ENCODE measurements around the gene GSE1.
A peak's percentile ranks its signal among the peaks of the same experiment; 100 is the strongest.

Gene GSE1

DNA sequence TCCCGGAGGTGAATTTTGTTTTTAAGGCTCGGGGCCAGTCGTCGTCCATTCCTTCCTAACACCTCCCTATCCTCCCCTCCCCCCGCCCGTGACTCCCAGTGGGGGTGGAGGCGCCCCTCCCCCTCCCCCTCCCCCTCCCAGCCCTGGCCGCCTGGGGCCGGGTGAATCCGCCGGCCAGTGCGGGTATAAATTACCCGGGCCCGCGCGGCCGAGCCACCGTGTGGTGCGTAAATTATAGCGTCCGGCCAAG, 2.0 kb upstream of the GSE1 start:
- DNase-seq (ENCODE audit: low spot score) (no peak), ATAC-seq (ENCODE audit: low read depth) (no peak)
- H3K9me3 ChIP-seq (ENCODE audit: severe bottlenecking), result no peaks in the 10 kb centered on the region
- H3K27ac ChIP-seq (ENCODE audit: poor library complexity, severe bottlenecking), result peak overlapping the region; percentile 91
- peak overlapping the region; percentile 48 for H3K4me3 ChIP-seq (ENCODE audit: severe bottlenecking)
- no peaks in the 10 kb centered on the region for H3K27me3 ChIP-seq (ENCODE audit: insufficient read depth, poor library complexity, severe bottlenecking)
- no peaks in the 10 kb centered on the region for H3K36me3 ChIP-seq (ENCODE audit: low read depth)
- TF ChIP-seq, protein P1, sequence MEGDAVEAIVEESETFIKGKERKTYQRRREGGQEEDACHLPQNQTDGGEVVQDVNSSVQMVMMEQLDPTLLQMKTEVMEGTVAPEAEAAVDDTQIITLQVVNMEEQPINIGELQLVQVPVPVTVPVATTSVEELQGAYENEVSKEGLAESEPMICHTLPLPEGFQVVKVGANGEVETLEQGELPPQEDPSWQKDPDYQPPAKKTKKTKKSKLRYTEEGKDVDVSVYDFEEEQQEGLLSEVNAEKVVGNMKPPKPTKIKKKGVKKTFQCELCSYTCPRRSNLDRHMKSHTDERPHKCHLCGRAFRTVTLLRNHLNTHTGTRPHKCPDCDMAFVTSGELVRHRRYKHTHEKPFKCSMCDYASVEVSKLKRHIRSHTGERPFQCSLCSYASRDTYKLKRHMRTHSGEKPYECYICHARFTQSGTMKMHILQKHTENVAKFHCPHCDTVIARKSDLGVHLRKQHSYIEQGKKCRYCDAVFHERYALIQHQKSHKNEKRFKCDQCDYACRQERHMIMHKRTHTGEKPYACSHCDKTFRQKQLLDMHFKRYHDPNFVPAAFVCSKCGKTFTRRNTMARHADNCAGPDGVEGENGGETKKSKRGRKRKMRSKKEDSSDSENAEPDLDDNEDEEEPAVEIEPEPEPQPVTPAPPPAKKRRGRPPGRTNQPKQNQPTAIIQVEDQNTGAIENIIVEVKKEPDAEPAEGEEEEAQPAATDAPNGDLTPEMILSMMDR (IDR thresholded peaks at IDR 0.05; ENCODE audit: poor library complexity, severe bottlenecking), result no peak
- H3K4me1 ChIP-seq (ENCODE audit: insufficient read depth, poor library complexity, severe bottlenecking), result peaks cover 13% of the 10 kb centered on the region

DNA sequence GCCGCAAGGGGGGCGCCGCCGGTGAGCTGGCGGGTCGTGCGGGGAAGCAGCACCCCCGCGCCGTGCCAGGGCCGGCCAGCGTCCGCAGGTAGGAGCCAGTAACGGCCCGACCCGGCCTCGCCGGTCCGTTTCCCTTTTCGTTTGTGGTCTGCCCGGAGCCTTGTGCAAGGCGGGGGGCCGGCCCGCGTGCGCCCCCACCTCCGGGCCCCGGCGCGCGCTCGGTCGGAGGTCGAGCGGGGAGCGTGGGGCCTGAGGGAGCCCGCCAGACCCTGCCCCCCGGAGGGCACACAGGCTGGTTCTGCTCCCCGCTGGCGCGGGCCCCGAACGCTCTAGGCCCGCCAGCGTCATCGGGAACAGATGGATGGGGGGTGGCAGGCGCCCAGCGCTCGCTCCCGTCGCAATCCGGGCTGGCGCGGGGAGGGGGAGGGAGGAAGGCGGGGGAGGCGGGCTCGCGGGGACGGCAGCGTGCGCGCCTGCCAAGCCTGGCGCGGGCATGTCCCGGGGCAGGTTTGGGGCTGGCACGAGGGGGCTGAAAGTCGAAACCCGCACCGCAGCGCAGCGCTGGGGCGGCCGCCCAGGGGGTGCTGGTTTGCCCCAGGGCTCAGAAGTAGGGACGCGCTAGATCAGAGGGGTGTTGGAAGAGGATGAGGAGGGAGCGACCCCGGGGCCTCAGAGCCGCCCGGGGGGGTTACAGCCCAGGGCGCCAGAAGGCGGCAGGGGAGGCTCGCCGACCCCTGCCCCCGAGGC, 1.5 kb upstream of the GSE1 start:
- peaks cover 13% of the 10 kb centered on the region for H3K4me1 ChIP-seq (ENCODE audit: insufficient read depth, poor library complexity, severe bottlenecking)
- no peaks in the 10 kb centered on the region for H3K27me3 ChIP-seq (ENCODE audit: insufficient read depth, poor library complexity, severe bottlenecking)
- H3K4me3 ChIP-seq (ENCODE audit: severe bottlenecking), result peak overlapping the region; percentile 48
- ATAC-seq (ENCODE audit: low read depth), result peak; percentile 8
- TF ChIP-seq, protein P1 (IDR thresholded peaks at IDR 0.05; ENCODE audit: poor library complexity, severe bottlenecking), result no peak
- DNase-seq (ENCODE audit: low spot score), result peak; percentile 89
- peak overlapping the region; percentile 91 for H3K27ac ChIP-seq (ENCODE audit: poor library complexity, severe bottlenecking)
- no peaks in the 10 kb centered on the region for H3K36me3 ChIP-seq (ENCODE audit: low read depth)
- no peaks in the 10 kb centered on the region for H3K9me3 ChIP-seq (ENCODE audit: severe bottlenecking)

DNA sequence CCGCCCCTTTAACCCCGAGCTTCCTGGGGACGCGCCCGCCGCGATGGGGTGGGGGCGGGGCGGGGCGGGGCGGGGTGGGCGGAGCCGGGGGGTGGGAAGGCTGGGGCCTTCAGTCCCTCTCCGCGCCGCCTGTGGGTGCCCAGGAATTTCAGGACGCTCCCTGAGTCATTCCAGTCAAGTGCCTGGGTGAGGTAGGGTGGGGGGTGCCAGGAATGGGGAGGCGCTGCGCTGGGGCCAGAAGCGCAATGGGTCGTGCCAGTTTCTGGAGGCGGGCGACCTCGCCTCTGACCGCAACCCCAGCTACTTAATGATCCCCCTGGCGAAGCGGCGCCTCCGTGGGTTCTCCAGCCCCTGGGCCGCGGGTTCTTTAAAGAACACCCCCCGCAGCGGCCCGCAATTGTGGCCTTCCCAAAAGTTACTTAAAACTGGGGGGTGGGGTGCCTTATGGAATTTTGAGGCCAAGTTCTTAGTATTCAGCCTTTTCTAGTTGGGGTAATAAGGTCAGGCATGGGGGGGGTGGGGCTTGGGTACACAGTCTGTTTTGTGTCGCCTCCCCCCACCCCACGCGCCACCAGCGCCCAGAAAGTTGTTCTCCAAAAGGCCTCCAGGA, 826 bp upstream of the GSE1 start:
- Histone ChIP-seq H3K36me3 (ENCODE audit: low read depth) (no peaks in the 10 kb centered on the region), H3K27ac (ENCODE audit: poor library complexity, severe bottlenecking) (peak overlapping the region; percentile 91), H3K9me3 (ENCODE audit: severe bottlenecking) (no peaks in the 10 kb centered on the region), H3K4me1 (ENCODE audit: insufficient read depth, poor library complexity, severe bottlenecking) (peaks cover 13% of the 10 kb centered on the region), H3K27me3 (ENCODE audit: insufficient read depth, poor library complexity, severe bottlenecking) (no peaks in the 10 kb centered on the region), H3K4me3 (ENCODE audit: severe bottlenecking) (peak overlapping the region; percentile 48)
- TF ChIP-seq, protein P1 (IDR thresholded peaks at IDR 0.05; ENCODE audit: poor library complexity, severe bottlenecking), result no peak
- ATAC-seq (ENCODE audit: low read depth), result peak; percentile 44
- peak; percentile 97 for DNase-seq (ENCODE audit: low spot score)

DNA sequence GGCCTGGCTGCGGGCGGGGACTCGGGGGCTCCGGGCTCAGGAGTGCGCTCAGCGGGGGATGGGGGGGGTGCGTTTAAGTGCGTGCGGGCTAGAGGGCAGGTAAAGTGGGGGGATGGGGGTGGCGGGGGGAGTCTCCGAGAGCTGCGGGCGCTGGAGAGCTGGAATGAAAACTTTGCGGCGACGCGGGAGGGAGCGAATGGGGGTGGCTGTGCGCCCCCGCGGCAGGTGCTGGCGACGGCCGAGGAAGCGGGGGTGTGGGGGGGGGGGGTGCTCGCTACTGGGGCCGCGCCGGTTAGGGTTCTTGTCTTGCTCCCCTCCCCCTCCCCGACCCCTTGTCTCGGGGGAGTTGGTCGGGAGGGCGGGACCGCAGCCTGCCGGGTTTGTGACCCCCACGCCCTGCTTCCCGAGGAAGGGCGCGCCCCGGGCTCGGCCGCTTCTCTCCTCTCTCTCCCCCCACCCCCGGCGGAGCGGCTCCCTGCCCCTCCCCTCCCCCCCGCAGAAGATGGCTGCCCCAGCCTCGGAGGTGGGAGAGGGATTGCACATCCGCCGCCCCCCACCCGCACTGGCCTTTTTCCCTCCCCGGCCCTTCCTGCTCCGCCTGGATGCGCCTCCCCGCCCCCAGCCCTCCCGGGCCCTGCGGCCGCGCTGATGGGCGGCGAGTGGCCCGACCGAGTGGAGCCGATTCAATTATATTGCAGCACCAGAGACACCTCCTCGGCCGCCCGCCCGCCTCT, 649 bp downstream of the GSE1 start:
- H3K27me3 ChIP-seq (ENCODE audit: insufficient read depth, poor library complexity, severe bottlenecking), result no peaks in the 10 kb centered on the region
- H3K9me3 ChIP-seq (ENCODE audit: severe bottlenecking), result no peaks in the 10 kb centered on the region
- H3K27ac ChIP-seq (ENCODE audit: poor library complexity, severe bottlenecking), result peak overlapping the region; percentile 91
- H3K4me1 ChIP-seq (ENCODE audit: insufficient read depth, poor library complexity, severe bottlenecking), result peaks cover 13% of the 10 kb centered on the region
- no peak for ATAC-seq (ENCODE audit: low read depth)
- no peak for DNase-seq (ENCODE audit: low spot score)
- H3K36me3 ChIP-seq (ENCODE audit: low read depth), result no peaks in the 10 kb centered on the region
- peak overlapping the region; percentile 48 for H3K4me3 ChIP-seq (ENCODE audit: severe bottlenecking)
- TF ChIP-seq, protein P1 (IDR thresholded peaks at IDR 0.05; ENCODE audit: poor library complexity, severe bottlenecking), result no peak

Data from RWPE2 (cell line).